ENCODE results near the gene CDK18.

Gene CDK18

GRCh38 chr1:205505076-205505729 is 734 bp downstream of the CDK18 start:
- no peak for DNase-seq (ENCODE audit: low spot score)

GRCh38 chr1:205505791-205506190 is 1.3 kb downstream of the CDK18 start:
- no peak for DNase-seq (ENCODE audit: low spot score)

GRCh38 chr1:205506409-205507200 is 2.1 kb downstream of the CDK18 start:
- no peak for DNase-seq (ENCODE audit: low spot score)

- no peak for DNase-seq (ENCODE audit: low spot score)
Observed at GRCh38 chr1:205508227-205508714, 3.8 kb downstream of the CDK18 start.

DNA sequence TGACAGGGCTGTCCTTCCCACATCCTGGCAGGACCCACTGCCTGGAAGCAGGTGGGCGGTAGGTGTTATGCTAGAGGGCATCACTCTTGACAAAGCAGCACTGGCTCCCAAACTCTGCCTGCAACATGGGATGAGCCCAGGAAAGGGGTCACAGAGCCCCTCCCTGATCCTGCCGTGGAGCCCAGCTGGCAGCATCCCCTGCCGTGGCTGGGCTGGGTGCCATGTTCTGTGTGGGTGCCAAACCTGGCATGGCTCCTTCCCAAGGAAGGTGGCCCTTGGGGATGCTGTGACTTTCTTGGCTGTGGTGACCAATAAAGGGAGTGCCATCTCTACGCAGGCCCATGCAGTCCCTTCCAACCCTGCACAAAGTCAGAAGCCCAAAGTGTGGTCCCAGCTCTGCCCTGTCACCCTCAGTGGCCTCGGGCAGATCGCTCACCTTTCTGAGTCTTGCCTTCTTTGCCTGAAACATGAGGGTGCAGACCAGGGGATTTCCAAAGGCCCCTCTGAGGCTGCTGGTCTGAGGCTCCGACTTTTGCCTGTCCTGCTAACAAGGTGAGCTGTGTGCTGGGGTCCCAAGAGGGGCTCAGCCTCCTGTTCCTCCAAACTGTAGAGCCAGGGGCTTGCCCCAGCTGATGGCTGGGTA is 6.0 kb downstream of the CDK18 start:
- no peak for DNase-seq (ENCODE audit: low spot score)

DNA sequence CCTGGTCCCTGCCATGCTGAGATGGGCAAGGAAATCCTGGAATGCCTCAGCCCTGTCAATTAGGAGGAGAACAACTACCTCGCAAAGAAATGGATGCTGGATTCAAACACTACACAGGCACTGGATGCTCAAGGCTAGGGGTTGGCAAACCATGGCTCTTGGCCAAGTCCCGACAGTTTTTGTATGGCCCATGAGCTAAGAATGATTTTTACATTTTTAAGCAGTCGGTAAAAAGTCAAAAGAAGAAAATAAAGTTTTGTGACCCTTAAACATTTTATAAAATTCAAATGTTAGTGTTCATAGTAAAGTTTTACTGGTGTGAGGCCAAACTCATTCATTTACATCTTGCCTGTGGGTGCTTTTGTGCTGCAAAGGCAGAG is 6.5 kb downstream of the CDK18 start:
- no peak for DNase-seq (ENCODE audit: low spot score)

- no peak for DNase-seq (ENCODE audit: low spot score)
Observed at GRCh38 chr1:205512059-205513045, 7.9 kb downstream of the CDK18 start.

DNA sequence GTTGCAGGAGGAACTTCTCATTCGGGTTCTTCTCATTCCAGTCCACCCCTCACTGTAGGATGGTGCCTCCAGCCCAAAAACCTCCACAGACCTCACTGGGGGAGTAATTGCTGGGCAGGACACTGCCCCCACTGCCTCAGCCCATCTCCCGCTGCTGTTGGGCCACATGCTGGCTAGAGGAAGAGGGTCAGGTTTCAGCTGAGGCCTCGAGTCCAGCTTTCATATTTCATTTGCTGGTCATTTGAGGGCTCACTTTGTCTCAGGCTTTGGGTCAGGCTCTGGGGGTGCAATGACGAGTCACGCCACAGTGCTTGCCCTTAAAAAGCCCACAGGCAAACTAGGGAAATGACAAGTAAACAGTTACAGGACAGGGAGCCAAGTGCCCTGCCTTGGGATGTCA is 9.3 kb downstream of the CDK18 start:
- DNase-seq (ENCODE audit: low spot score), result no peak

DNA sequence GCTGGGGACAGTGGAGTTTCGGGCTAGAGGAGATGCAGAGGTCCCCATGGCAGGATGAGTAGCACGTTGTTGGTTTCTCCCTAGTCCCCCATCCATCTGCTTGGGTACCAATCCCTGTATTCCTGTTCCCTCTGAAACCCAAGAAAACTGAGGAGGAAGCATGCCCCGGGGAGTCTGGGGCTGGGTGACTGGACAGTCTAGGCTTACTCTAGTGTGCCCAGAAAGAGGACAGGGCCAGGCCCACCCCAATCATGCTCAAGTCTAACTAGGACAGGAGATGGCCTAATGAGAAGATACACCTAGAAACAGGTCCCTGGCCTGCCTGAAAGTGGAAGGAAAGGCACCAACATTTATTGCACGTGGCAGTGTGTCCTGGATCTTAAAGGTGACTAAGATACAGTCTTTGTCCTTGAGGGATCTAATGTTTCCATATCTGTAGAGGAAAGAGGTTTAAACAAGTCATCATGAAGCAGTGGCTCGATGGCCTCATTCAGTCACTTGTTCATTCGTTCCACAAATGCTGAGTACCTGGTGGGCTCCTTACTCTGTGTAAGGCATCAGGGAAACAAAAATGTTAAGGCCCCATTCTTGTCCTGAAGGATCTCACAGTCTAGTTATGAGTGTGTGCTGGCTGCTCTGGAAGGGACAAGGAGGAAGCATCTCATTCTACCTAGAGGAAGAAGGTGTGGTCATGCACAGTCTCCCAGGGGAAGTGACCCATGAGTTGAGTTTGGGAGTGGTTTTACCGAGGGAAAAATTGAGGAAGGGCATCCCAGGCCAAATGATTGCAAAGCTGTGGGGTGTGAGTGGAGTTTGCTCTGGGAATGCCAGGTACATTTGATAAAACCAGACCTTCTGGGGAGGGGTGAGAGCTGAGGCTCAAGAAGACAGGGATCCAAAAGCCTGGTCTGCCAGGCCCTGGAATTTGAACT is 10.0 kb downstream of the CDK18 start:
- no peak for DNase-seq (ENCODE audit: low spot score)

GRCh38 chr1:205515781-205516253 is 11.3 kb downstream of the CDK18 start:
- no peak for DNase-seq (ENCODE audit: low spot score)

DNA sequence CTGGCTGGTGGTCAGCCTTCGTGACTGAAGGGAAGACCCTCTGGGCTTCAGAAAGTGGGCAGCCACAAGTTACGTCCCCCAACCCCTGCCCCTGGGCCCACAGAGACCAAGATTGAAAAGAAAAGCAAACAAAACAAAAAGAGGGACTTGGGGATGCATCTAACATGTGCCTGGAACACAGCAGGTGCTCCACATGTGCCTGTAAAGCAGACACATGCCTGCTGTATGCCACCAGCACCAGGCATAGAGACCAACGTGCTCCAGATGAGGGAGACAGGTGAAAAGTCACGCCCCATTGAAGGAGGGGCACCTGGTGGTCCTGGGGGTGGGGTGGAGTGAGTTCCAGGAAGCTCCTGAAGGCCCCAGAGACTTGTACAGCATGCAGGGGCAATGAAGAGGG is 11.9 kb downstream of the CDK18 start:
- DNase-seq (ENCODE audit: low spot score), result no peak

DNA sequence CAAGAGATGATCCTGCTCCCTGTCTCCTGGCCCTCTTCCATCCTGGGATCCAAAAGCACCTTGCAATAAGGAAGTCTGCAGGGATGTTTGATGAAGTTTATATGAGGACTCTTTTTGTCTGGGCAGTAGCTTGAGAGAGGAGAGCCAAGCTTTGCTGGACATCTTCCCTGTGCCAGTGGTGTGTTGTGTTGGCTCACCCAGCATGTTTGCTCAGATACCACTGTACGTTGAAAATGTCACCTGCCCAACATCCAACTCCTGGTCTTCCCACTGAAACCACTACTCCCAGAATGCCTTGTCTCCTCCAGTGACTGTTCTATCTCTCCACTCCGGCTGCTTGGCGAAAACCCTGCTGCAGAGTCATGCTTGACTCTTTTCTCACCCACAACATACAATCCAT is 12.8 kb downstream of the CDK18 start:
- DNase-seq (ENCODE audit: low spot score), result no peak

DNA sequence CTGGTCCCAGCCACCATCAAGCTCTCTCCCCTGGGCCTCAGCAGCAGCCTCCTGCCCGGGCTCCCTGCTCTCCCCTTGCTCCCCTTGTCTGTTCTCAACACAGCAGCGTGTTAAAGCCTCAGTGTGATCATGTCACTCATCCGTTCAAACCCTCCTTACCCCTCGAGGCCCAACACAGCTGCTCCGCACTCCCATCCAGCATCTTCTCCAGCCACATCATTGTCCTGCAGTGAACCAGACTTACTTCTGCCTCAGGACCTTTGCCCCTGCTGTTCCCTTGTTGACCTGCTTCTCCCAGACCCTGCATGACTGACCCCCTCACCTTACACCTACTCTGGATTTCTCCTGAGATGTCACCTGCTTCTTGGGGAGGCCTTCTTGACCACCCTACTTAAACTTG is 13.3 kb downstream of the CDK18 start:
- no peak for DNase-seq (ENCODE audit: low spot score)

GRCh38 chr1:205518661-205519540 is 14.4 kb downstream of the CDK18 start:
- no peak for DNase-seq (ENCODE audit: low spot score)

GRCh38 chr1:205519541-205520131 is 15.2 kb downstream of the CDK18 start:
- no peak for DNase-seq (ENCODE audit: low spot score)

DNA sequence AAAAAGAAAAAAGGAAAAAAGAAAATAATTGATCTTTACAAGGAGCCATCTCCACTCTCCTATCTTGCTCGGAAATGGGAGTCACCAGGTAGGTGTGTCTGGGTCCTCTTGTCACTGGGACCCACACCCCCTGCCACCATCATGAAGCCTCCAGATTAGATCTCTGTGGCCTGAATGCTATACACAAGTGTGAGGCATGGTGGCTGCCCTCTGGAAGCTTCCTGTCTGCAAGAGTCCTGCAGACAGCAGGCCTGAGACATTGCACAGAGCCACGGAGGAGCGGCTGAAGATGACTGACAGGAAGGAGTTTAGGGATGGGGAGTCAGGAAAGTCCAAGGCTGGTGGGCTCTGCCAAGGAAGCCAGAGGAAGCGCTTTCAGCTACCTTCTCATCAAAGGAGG is 16.2 kb downstream of the CDK18 start:
- DNase-seq (ENCODE audit: low spot score), result no peak

DNA sequence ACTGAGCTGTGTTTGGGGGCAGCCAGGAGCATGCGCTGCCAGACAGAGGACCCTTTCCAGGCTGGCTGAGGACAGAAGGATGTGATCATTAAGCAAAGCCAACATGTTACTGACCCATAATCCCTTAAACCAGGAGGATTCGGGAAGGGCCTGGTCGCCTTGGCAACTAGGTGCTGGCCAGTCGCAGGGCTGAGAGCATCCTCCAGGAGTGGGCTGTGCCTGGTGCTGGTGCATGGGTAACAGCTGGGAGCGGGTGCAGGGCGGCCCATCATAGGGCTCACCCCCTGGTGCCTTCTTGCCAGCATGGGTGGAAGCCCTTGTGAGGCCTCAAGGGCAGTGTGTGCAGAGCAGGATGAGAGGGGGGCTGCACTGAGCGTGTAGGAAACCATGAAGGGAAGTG is 17.2 kb downstream of the CDK18 start:
- DNase-seq (ENCODE audit: low spot score), result no peak

DNA sequence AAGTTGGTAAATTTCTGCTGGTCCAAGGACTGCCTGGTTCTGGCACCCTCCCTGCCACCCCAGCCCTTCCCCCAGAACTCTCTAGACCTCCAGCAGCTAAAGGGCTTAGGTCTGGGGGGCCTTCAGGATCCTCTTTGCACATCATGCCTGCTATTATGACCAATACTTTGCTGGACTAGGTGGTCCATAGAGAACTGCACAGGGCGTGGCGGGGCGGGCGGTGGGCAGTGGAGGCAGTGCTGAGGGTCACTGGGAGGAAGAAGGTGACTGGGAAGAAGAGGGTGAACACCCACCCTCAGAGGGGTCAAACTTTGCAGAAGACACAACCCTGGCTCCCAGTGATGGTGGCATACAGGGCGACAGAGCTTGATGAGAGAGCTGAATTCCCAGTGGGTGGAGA is 18.2 kb downstream of the CDK18 start:
- DNase-seq (ENCODE audit: low spot score), result no peak

DNA sequence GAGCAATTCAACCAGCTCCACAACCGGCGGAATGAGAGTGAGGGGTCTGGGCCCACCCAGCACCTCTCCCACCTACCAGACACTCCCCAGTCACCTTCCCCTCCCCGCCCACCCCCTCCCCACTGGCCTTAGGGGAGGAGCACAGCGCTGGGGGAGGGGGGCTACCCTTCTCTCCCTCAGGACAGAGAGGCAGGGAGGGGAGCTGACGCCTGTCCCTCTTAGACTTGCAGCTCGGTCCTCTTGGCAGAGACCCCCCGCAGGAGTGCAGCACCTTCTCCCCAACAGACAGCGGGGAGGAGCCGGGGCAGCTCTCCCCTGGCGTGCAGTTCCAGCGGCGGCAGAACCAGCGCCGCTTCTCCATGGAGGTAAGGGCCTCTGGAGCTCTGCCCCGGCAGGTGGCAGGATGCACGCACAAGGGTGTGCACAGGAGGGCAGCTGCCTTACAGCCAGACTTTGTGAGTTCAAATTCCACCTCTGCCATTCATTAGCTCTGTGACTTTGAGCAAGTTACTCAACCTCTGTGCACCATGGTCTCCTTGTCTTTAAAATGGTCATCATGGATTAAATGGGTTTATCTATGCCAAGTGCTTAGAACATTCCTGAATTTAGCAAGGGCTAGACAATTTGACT is 18.9 kb downstream of the CDK18 start:
- DNase-seq (ENCODE audit: low spot score), result no peak

All from hematopoietic multipotent progenitor cell treated with erythropoietin and hydrocortisone succinate and interleukin-3 and kit ligand, for 17 days (in vitro differentiated cells).